ENCODE results near the gene PTPRT.

The PTPRT gene

GRCh38 chr20:42553374-42553773 is 636.3 kb downstream of the PTPRT start:
- Histone ChIP-seq H2AFZ (ENCODE audit: low read depth, low read length, severe bottlenecking) (no peak overlapping the region), H3K9me2 (replicated peaks; ENCODE audit: insufficient read depth, low read length) (no peaks in the 10 kb centered on the region), H3K79me2 (ENCODE audit: insufficient read depth, low read length) (no peaks in the 10 kb centered on the region), H3F3A (ENCODE audit: insufficient read depth) (no peaks in the 10 kb centered on the region), H3K27ac (ENCODE audit: low read depth, low read length) (no peak overlapping the region), H4K20me1 (ENCODE audit: low read depth, low read length) (no peaks in the 10 kb centered on the region), H3K36me3 (ENCODE audit: low read length) (no peaks in the 10 kb centered on the region), H3K9me3 (ENCODE audit: insufficient read depth, low read length) (no peaks in the 10 kb centered on the region), H3K4me3 (ENCODE audit: insufficient read depth, low read length, poor library complexity, severe bottlenecking) (no peak overlapping the region), H3K27me3 (ENCODE audit: low read length) (no peaks in the 10 kb centered on the region), H3K9ac (ENCODE audit: low read length) (no peak overlapping the region), H3K4me2 (ENCODE audit: low read depth, low read length, poor library complexity, severe bottlenecking) (no peak overlapping the region)
- TF ChIP-seq EZH2phosphoT487 (conservative IDR thresholded peaks at IDR 0.05; ENCODE audit: low read length) (no peak), CTCF (IDR thresholded peaks at IDR 0.05; ENCODE audit: insufficient read depth, low read length, poor library complexity, severe bottlenecking) (no peak)

DNA sequence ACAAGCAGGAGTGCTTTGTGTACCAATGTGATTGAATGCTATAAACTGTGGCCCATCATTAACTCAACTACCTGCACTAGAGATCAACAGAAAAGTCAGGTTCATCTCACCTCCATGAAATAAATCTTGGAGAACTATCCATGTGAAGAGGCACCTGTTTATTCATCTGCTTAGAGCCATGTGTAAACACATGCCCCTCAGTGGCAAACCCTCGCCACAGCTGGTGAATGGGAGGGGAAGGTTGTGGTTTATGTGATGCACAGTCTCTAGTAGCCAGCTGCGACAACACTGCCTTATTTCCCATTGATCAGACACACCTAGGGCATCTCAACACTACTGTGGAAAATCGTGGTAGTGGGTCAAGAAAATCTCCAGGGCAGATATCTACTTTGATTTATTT is 640.2 kb downstream of the PTPRT start:
- no peak overlapping the region for H3K9ac ChIP-seq (ENCODE audit: low read length)
- H3F3A ChIP-seq (ENCODE audit: insufficient read depth) = no peaks in the 10 kb centered on the region
- no peaks in the 10 kb centered on the region for H3K9me3 ChIP-seq (ENCODE audit: insufficient read depth, low read length)
- H3K79me2 ChIP-seq (ENCODE audit: insufficient read depth, low read length) = no peaks in the 10 kb centered on the region
- no peaks in the 10 kb centered on the region for H4K20me1 ChIP-seq (ENCODE audit: low read depth, low read length)
- H2AFZ ChIP-seq (ENCODE audit: low read depth, low read length, severe bottlenecking) = no peak overlapping the region
- no peak overlapping the region for H3K4me2 ChIP-seq (ENCODE audit: low read depth, low read length, poor library complexity, severe bottlenecking)
- no peaks in the 10 kb centered on the region for H3K27me3 ChIP-seq (ENCODE audit: low read length)
- no peak overlapping the region for H3K4me3 ChIP-seq (ENCODE audit: insufficient read depth, low read length, poor library complexity, severe bottlenecking)
- no peaks in the 10 kb centered on the region for H3K9me2 ChIP-seq (replicated peaks; ENCODE audit: insufficient read depth, low read length)
- TF ChIP-seq EZH2phosphoT487 (conservative IDR thresholded peaks at IDR 0.05; ENCODE audit: low read length) (no peak), CTCF (IDR thresholded peaks at IDR 0.05; ENCODE audit: insufficient read depth, low read length, poor library complexity, severe bottlenecking) (no peak)
- no peaks in the 10 kb centered on the region for H3K36me3 ChIP-seq (ENCODE audit: low read length)
- H3K27ac ChIP-seq (ENCODE audit: low read depth, low read length) = no peak overlapping the region

GRCh38 chr20:42544926-42545325 is 644.8 kb downstream of the PTPRT start:
- no peak overlapping the region for H3K9ac ChIP-seq (ENCODE audit: low read length)
- no peak overlapping the region for H3K4me2 ChIP-seq (ENCODE audit: low read depth, low read length, poor library complexity, severe bottlenecking)
- H3K27ac ChIP-seq (ENCODE audit: low read depth, low read length) = no peak overlapping the region
- TF ChIP-seq EZH2phosphoT487 (conservative IDR thresholded peaks at IDR 0.05; ENCODE audit: low read length) (no peak), CTCF (IDR thresholded peaks at IDR 0.05; ENCODE audit: insufficient read depth, low read length, poor library complexity, severe bottlenecking) (no peak)
- no peaks in the 10 kb centered on the region for H3F3A ChIP-seq (ENCODE audit: insufficient read depth)
- H3K36me3 ChIP-seq (ENCODE audit: low read length) = no peaks in the 10 kb centered on the region
- H3K9me2 ChIP-seq (replicated peaks; ENCODE audit: insufficient read depth, low read length) = no peaks in the 10 kb centered on the region
- no peaks in the 10 kb centered on the region for H3K79me2 ChIP-seq (ENCODE audit: insufficient read depth, low read length)
- no peak overlapping the region for H3K4me3 ChIP-seq (ENCODE audit: insufficient read depth, low read length, poor library complexity, severe bottlenecking)
- H4K20me1 ChIP-seq (ENCODE audit: low read depth, low read length) = no peaks in the 10 kb centered on the region
- no peaks in the 10 kb centered on the region for H3K27me3 ChIP-seq (ENCODE audit: low read length)
- H2AFZ ChIP-seq (ENCODE audit: low read depth, low read length, severe bottlenecking) = no peak overlapping the region
- H3K9me3 ChIP-seq (ENCODE audit: insufficient read depth, low read length) = no peaks in the 10 kb centered on the region

- Histone ChIP-seq H2AFZ (ENCODE audit: low read depth, low read length, severe bottlenecking) (no peak overlapping the region), H3K79me2 (ENCODE audit: insufficient read depth, low read length) (no peaks in the 10 kb centered on the region), H3K9me2 (replicated peaks; ENCODE audit: insufficient read depth, low read length) (no peaks in the 10 kb centered on the region), H3K36me3 (ENCODE audit: low read length) (no peaks in the 10 kb centered on the region), H3K4me3 (ENCODE audit: insufficient read depth, low read length, poor library complexity, severe bottlenecking) (no peak overlapping the region), H3K27me3 (ENCODE audit: low read length) (no peaks in the 10 kb centered on the region), H4K20me1 (ENCODE audit: low read depth, low read length) (no peaks in the 10 kb centered on the region), H3K9ac (ENCODE audit: low read length) (no peak overlapping the region), H3K27ac (ENCODE audit: low read depth, low read length) (no peak overlapping the region), H3K4me2 (ENCODE audit: low read depth, low read length, poor library complexity, severe bottlenecking) (no peak overlapping the region), H3F3A (ENCODE audit: insufficient read depth) (no peaks in the 10 kb centered on the region), H3K9me3 (ENCODE audit: insufficient read depth, low read length) (no peaks in the 10 kb centered on the region)
- TF ChIP-seq EZH2phosphoT487 (conservative IDR thresholded peaks at IDR 0.05; ENCODE audit: low read length) (no peak), CTCF (IDR thresholded peaks at IDR 0.05; ENCODE audit: insufficient read depth, low read length, poor library complexity, severe bottlenecking) (no peak)
Measured at GRCh38 chr20:42532831-42533230, 656.9 kb downstream of the PTPRT start.

All from SU-DHL-6 (cell line).